GM18873 (cell line): Measurements from ENCODE around the gene SNF8.
A peak's percentile ranks its signal among the peaks of the same experiment; 100 is the strongest.
"Not testable (repeated sequence)": the region's sequence is repeated elsewhere in the genome, so short reads cannot be mapped to it uniquely, and the experiment has no call there.

ENCODE experiments used
- ATAC-seq: cut with Tn5 transposase; IDR thresholded peaks from one replicate; pipeline ENCODE4 v1.9.1; 2021; ENCODE audit warnings: mild to moderate bottlenecking, moderate library complexity, moderate number of reproducible peaks; ENCODE audit not compliant: unreplicated experiment, low FRiP score

The SNF8 gene, protein sequence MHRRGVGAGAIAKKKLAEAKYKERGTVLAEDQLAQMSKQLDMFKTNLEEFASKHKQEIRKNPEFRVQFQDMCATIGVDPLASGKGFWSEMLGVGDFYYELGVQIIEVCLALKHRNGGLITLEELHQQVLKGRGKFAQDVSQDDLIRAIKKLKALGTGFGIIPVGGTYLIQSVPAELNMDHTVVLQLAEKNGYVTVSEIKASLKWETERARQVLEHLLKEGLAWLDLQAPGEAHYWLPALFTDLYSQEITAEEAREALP

DNA sequence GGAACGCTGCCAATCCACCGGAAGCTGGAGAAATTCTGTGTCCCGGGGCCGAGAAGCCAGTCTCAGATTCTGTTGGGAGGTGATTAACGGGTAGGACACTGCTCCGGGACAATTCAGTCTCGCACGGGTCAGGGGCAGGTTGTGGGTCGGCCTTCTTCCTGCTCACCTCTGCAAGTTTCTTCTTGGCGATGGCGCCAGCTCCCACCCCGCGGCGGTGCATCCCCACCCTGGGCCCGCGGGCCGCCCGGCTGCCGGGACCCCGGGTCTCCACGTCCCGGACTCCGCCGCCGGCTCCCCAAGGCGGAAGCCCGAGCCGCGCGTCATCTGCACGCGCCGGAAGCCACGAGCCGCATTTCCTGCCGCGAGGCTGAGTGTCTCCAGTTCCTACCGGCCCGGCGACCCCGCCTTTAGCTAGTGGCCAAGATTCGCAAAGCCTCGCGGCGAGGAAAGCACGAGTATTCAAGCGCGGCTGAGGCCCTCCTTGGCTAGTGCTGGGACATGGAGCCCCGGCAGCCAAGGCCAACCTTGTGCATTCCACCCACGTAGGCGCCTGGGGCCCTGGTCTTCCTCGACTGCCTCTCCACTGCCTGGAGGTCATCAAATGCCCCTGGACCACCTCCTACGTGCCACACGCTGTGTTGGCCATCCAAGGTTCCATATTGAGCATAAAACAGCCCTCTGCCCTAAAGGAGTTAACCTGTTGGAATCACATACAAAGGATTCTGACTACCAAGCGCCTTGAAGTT lies at the start of gene SNF8:
Gene SNF8 (minus strand): TSS at position 328 of the 746 bp plus-strand sequence. CDS start 108 bp downstream, at position 220.
- ATAC-seq: peak; percentile 89

DNA sequence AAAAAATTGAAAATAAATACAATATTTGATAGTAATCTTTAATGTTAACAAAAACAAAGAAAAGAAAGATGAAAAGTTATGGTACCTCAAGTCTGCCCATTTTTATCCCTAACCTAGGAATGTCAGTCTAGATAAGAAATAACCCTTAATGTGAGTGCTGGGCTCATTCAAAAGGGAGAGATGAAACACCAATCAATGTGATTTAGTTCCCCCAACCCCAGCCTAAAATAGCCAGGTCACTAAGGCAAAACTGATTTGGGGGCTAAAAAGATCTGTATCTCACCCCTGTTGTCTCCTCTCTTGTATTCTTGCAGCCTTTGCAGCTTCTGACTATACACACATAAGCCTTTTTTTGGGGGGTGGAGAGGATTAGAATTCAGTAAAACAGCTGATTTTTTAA lies 49.3 kb upstream of the SNF8 start:
- ATAC-seq: no peak

DNA sequence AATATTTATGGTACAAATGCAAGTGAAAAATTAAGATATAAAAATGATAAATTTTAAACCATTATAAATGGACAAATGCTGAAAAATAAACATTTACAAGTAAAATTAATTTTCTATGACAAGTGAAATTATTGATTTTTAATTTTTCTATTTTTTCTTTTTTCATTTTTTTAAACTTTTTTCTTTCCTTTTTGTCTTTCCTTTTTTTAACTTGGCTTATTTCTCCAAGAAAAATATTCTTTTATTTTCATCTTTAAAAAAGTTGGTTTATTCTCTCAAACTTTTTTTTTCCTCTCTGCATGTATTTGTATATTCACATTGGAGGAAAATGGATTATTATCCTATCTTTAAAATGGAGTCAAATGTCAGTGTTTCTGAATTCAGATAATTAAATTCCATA lies 48.7 kb upstream of the SNF8 start:
- ATAC-seq: no peak

DNA sequence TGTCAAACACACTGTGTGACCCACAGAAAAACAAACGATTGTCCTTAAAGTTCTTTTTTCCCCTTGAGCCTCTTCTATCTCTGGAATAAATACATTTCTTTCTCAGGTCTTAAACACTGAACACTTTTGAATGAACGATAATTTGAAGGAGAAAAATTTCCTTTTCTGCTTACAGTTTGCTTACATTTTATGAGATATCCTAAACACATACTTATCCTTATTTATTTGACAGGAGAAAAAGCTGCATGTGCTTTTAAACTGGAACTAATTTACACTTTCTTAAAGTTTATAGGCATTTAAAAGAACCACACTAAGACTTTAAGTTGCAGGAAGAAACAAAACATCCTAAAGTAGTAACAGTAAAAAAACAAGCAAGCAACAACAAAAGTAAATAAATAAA lies 47.8 kb upstream of the SNF8 start:
- no peak for ATAC-seq

DNA sequence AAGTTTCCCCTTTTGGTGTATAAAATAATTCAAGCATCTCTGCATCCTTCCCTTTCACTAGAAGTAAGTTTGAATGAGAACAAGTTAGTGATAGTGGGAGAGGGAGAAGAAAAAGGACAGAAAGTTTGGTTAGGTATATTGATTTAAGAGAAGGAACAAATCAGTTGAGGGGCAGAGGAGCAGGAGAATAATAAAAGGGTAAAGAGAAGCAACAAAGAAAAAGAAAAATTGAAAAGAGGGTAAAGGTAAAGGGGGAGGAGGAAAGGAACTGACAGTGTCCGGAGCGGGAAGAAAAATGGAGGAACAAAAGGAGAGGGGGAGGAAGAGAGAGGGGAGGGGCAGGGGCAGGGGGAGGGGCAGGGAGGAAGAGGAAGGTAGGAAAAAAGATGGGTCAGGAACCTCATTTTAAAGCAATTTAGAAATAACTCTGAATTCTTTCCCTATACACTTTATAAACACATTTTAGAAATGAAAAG lies 46.3 kb upstream of the SNF8 start:
- ATAC-seq: no peak

DNA sequence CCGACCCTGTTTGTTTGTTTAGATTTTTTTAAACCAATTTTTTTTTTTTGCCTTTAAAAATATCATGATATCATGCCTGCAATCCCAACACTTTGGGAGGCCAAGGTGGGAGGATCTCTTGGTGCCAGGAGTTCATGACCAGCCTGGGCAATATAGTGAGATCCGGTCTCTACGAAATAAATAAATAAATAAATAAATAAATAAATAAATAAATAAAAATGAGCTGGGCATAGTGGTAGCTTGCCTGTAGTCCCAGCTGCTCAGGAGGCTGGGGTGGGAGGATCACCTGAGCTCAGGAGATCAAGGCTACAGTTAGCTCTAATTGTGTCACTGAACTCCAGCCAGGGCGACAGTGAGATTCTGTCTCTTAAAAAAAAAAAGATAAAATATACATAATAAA lies 44.5 kb upstream of the SNF8 start:
- no peak for ATAC-seq

DNA sequence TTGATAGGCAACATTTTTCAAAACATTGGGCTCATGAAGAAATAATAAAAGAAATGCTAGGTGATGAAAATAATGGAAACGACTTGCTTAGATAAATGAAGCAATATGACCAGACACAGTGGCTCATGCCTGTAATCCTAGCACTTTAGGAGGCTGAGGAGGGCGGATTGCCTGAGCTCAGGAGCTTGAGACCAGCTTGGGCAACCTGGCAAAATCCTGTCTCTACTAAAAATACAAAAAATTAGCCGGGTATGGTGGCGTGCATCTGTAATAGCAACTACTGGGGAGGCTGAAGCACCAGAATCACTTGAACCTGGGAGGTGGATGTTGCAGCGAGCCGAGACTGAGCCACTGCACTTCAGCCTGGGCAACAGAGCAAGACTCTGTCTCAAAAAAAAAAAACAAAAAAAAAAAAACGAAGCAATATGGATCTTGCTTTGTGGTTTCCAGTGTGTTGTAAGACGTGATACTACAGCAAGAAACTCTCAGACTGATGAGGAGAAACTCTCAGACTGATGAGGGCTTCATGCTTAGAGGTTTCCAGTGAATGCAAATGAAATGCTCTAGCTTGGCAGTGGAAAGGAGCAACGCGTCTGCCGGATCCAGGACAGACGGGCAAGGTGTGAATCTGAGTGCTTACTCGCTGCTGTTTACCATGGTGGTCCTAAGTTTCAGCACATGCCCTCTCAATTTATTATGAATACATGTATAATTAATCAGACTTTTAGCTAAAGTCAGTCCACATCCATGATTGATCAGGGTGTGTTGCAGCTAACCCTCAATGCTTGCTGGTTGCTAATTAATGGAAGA lies 41.0 kb upstream of the SNF8 start:
- no peak for ATAC-seq

DNA sequence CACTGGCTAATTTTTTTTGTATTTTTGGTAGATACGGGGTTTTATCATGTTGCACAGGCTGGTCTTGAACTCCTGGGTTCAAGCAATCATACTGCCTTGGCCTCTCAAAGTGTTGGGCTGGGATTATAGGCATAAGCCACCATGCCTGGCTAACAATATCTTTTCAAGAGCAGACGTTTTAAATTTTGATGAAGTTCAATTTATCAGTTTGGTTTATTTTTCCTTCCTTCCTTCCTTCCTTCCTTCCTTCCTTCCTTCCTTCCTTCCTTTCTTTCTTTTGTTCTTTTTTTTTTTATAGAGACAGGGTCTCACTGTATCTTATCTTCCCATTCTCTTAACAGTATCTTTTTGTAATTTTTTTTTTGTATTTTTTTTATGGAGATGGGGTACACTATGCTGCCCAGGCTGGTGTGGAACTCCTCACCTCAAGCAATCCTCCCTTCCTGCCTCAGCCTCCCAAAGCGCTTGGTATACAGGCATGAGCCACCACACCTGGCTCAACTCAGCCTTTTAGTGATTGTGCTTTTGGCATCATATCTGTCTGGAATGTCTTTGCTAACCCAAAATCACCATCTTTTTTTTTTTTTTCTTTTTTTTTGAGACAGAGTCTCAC lies 37.4 kb upstream of the SNF8 start:
- no peak for ATAC-seq

DNA sequence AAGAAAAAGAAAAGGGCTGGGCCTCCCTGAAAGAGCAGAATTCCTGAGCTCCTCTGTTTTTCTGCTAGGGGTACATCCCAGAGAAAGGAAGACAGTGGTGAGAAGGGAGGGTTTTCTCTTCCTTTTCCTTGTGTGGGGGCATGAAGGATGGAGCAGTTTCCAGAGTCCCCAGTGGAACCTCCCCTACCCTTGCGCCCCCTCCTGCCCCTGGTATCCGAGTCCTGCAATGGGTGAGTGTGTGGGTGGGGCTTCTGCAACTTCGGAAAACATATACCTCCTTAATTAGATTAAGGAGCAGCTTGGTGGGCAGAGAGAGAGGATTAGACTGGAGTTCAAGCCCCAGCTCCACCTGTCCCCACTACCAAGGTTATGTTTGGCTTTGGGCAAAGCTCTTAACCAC lies 29.2 kb upstream of the SNF8 start:
- ATAC-seq: no peak

DNA sequence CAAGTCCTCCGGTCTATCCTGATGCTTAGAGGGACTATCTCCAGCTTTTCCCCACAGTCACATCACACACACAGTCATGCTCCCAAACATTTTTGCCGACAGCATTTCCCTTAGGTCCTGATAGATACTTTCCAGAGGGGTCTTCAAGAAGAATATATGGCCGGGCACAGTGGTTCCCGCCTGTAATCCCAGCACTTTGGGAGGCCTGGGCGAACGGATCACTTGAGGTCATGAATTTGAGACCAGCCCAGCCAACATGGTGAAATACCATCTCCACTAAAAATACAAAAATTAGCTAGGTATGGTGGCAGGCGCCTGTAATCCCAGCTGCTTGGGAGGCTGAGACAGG lies 28.1 kb upstream of the SNF8 start:
- ATAC-seq: no peak

DNA sequence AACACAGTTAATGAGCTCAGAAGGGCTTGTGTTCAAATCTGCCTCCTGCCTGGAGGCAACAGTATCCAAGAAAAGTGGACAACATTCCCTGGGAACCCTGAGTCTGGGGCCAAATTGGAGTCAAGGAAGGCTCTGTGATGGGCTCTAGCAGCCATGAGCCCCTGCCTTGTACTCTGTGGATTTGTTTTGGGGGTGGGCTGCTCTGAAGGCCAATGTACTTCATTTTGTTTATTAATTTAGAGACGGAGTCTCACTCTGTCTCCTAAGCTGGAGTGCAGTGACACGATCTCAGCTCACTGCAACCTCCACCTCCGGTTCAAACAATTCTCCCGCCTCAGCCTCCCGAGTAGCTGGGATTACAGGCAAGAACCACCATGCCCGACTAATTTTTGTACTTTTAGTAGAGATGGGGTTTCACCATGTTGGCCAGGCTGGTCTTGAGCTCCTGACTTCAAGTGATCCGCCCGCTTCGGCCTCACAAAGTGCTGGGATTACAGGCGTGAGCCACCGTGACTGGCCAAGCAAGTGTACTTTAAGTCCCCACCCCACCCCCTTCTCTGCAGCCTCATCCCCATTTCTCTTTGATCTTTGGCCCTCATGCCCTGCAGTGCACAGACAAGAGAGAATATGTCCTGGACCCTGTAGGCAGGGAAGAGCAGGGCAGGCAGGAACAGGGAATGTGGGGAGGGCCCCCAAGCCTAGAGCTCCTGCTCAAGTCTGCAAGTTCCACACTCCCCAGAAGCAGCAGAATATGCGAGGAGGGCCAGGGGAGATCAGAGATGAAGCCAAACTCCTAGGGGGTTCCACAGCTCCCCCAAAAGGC lies 26.4 kb upstream of the SNF8 start:
- no peak for ATAC-seq

DNA sequence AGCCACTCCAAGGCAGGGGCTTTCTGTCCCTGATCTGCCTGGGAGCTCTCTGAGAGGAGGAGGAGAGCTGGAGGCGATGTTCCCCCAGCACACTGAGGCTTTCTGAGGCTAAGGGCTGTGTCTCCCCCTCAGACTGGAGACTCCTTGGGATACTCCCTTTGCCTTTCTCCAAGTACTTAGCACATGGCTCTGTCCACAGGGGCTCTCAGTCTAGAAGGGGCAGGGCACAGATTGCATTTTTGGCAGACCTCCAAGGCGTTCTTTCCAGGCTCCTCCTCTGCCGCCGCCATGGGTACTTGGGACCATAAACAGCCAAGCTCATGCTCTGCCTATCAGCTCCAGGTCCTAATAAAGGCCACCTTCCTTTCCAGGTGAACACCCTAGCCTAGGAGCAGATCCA lies 25.6 kb upstream of the SNF8 start:
- no peak for ATAC-seq

DNA sequence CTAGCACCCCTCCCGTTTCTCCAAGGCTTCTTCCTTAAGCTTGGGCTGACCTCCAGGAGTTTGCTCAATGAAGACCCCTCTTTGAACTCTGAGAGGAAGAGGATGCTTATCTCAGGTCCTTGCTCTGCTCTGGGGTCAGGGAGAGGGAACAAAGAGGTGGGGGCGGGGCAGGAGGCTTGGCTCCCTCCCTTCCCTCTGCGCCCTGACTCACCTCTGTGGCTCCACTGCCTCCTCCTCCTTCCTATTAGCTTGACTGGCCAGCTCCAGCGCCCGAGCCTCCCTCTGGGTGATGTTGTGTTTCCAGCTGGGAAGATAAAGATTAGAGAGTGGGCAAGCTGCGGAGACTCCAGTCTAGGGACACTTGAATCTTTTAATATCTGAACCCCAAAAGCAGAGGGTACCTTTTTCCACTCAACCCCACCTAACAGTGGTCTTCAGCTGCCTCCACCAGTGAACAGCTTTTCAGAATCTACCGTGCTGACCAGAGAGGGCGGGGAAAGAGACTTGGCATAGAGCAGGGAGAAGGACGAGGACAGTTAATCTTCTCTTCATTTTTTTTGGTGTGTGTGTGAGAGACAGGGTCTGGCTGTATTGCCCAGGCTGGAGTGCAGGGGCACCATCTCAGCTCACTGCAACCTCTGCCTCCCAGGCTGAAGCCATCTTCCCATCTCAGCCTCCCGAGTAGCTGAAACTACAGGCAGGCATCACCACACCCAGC lies 17.0 kb upstream of the SNF8 start:
- no peak for ATAC-seq

DNA sequence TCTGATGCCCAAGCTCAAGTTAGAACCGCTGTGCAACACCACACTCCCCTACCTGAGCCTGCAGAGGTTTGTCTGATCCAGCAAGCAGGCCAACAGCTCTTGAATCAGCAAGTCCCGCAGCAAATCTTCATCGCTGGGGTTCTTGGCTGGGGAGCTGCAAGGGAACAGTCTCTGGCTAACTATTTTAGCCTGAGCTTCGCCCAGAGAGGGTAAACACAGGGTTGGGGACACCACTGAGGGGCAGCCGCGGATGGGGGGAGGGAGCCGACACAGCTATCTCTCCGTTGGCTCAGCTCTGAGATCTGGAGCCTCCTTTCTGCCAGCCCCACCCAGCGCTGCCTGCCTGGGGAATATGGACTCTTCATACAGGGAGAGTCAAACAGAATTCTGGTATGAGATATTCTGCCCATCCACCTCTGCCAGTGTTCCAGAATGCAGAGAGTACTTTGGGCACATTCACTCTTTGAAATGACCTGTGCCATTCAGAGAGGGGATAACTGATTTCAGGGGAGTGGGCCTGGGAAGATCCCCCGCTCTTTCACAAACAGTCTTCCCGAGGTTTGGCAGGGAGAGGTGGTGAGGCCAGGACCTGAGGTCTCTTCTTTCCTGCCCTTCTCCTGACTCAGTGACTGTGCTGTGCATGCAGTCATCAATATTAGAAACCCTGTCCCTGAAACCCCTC lies 16.3 kb upstream of the SNF8 start:
- ATAC-seq: no peak

DNA sequence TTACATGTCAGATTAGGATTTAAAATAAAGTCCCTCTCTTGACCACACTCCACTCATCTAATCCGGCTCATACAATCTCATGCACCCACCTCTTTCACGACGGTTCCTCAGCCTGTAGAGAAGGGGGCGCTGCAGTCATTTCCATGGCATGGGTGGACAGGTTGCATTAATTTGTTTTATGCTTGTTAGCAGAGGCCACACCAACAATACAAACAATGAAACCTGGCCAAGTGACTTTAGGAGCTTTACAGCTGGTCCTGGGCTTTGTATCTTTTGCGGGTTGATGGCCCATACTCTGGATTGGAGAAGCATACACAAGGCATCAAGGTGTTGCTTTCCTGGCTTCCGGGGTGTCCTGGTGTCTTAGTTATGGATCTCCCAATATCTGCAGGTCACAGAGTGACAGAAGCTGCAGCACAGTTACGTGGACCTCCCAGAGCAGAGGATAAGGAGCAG lies 9.7 kb upstream of the SNF8 start:
- ATAC-seq: no peak

DNA sequence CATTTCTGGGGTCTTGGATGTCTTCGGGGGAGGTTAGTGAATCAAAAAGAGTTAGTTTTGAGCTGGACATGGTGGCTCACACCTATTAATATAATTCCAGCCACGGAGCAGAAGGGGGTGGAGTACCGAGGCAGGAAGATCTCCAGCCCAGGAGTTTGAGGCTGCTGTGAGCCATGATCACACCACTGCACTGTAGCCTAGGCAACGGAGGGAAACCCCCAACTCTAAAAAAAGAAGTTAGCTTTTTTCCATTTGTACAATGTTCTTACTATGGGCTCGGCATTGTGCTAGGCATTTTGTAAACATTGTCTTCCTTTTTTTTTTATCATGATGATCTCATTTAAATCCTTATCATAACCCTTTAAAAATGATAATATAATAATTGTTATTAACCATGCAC lies 8.3 kb upstream of the SNF8 start:
- ATAC-seq: no peak

DNA sequence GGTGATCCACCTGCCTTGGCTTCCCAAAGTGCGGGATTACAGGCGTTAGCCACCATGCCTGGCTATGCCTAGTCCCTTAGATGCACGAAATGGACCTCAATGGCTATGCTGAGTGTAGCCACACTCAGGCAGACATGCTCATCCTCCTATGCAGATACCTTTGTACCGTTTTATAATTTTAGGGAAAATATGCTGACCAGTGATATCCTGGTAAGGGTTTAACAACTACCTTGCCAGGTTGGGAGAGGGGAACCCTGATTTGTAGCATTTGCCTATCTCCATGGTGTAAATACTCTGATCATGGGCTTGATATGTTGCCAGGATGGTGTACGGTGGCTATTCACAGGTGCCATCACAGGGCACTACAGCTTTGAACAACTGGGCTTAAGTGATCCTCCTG lies 6.9 kb upstream of the SNF8 start:
- no peak for ATAC-seq

DNA sequence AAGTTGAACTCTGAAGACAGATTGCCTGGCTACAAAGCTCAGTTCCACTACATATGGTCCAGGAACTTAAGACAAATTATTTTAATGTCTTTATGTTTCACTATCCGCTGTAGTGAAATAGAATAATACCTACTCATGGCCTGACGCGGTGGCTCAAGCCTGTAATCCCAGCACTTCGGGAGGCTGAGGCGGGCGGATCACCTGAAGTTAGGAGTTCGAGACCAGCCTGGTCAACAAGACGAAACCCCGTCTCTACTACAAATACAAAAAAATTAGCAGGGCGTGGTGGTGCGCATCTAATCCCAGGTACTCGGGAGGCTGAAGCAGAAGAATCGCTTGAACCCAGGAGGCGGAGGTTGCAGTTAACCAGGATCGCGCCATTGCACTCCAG lies 614 bp upstream of the SNF8 start:
- ATAC-seq: not testable (repeated sequence)

DNA sequence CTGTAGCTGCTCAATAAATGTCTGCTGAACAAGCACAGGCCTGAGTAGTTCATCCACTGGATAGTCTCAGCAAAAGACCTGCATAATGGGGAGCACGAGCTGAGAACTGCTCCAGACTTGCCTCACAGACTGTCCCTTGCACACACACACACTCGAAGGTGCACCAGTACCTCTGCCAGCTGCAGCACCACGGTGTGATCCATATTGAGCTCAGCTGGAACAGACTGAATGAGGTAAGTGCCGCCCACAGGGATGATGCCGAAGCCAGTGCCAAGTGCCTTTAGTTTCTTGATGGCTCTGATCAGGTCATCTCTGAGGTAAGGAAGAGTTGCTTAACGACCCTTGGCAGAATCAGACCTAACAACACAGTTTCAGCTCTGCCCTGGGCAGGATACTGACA lies 11.6 kb downstream of the SNF8 start:
- no peak for ATAC-seq
